Testis (tissue), 3 donors: Measurements from ENCODE around the gene CNR2. TPM values are rescaled to one million over a fixed set of nuclear protein-coding genes. Genes with fewer than 3 reads are reported as not detected.
A peak's percentile ranks its signal among the peaks of the same experiment; 100 is the strongest.

Source experiments
- DNase-seq: peaks from one replicate; pipeline ENCODE4 v3.0.0-alpha.2; 2019
- H3K27ac ChIP-seq, 2 donors: fragments of 200-600 bp; sonication (generic); one replicate each; pipeline ENCODE4 v1.5.1; 2019
- H3K27me3 ChIP-seq: fragments of 200-600 bp; sonication (generic); one replicate; pipeline ENCODE4 v1.5.1; 2019
- H3K36me3 ChIP-seq: fragments of 200-600 bp; sonication (generic); one replicate; pipeline ENCODE4 v1.5.1; 2017; ENCODE audit warnings: low read depth; ENCODE audit errors: missing control alignments
- H3K4me1 ChIP-seq: fragments of 200-600 bp; sonication (generic); one replicate; pipeline ENCODE4 v1.5.1; 2019
- H3K4me3 ChIP-seq, 2 donors: fragments of 200-600 bp; sonication (generic); one replicate each; pipeline ENCODE4 v1.5.1; 2017 to 2019
- H3K9me3 ChIP-seq: fragments of 200-600 bp; sonication (generic); one replicate; pipeline ENCODE4 v1.5.1; 2017
- POLR2A ChIP-seq: fragments of 450-650 bp; IDR thresholded peaks from one replicate; pipeline ENCODE4 v1.6.1; 2017; ENCODE audit warnings: antibody characterized with exemption, mild to moderate bottlenecking, moderate library complexity
- WGBS, 2 donors: methylation state at CpG; one replicate each; pipeline ENCODE4 v1.1.5; 2018; 5-methylcytosine and 5-hydroxymethylcytosine counted together
- intact Hi-C: fragments of 100-400 bp; cut with DNase I; formaldehyde crosslinking; loops from one replicate; pipeline ENCODE4 v1.15.1; 2023; ENCODE audit warnings: low total_unique reads
- polyA plus RNA-seq: library from polyadenylated mRNA; stranded (reverse); fragments of 350-450 nt; fragmentation: Illumina TruSeq; extraction: RNeasy Lipid Tissue Mini Kit (QIAGEN cat#74804); gene quantifications from one replicate; pipeline ENCODE4 v1.2.3, GENCODE V29; 2014; ENCODE audit warnings: low read depth, low replicate concordance; ENCODE audit not compliant: insufficient read depth
- total RNA-seq, 2 donors: library from RNA; depleted of rRNA; stranded (reverse); fragments of >200 nt; gene quantifications; one replicate each; pipeline ENCODE4 v1.2.3, GENCODE V29; 2016
- TF ChIP-seq, protein P1 (sequence below), 3 experiments: fragments of 450-650 bp in 2 of 3; fragments of 200-600 bp in 1 of 3; sonication (generic) in 1 of 3; IDR thresholded peaks; one replicate each; pipeline ENCODE4 v1.5.1; 2016 to 2019; ENCODE audit warnings: antibody characterized with exemption in 3 of 3, mild to moderate bottlenecking in 2 of 3, moderate library complexity in 1 of 3

Gene CNR2
- total and polyA plus RNA-seq, 3 donors from 2014 or later = 0.06 to 0.20 (median 0.08) TPM

DNA sequence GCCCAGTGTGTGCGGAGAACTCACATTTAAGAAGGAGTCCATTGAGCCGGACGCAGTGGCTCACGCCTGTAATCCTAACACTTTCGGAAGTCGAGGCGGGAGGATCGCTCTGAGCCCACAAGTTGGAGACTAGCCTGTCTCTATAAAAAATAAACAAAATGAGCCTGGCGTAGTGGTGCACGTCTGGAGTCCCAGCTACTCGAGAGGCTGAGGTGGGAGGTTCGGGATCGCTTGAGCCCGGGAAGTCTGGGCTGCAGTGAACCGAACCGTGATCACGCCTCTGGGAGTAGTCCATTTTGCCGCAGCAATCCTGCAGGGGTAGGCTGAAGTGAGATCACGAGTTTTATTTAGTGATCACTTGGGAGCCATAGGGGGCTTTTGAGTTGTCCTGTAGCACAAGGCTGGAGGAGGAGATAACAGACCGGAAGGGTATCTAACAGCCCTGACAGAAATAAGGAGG lies 44.6 kb downstream of the CNR2 start:
- intact Hi-C loops = no loop called here
- Histone ChIP-seq H3K27me3 (no peaks in the 10 kb centered on the region), H3K27ac (peak overlapping the region; percentile 42 to 63), H3K36me3 (no peaks in the 10 kb centered on the region), H3K4me1 (no peaks in the 10 kb centered on the region), H3K4me3 (peak overlapping the region; percentile 68 to 96), H3K9me3 (no peaks in the 10 kb centered on the region)
- WGBS, 2 donors = 8 to 11% methylated on average over 20 of the region's 20 CpGs
- DNase-seq = no peak
- no peak for TF ChIP-seq POLR2A
- TF ChIP-seq, protein P1, sequence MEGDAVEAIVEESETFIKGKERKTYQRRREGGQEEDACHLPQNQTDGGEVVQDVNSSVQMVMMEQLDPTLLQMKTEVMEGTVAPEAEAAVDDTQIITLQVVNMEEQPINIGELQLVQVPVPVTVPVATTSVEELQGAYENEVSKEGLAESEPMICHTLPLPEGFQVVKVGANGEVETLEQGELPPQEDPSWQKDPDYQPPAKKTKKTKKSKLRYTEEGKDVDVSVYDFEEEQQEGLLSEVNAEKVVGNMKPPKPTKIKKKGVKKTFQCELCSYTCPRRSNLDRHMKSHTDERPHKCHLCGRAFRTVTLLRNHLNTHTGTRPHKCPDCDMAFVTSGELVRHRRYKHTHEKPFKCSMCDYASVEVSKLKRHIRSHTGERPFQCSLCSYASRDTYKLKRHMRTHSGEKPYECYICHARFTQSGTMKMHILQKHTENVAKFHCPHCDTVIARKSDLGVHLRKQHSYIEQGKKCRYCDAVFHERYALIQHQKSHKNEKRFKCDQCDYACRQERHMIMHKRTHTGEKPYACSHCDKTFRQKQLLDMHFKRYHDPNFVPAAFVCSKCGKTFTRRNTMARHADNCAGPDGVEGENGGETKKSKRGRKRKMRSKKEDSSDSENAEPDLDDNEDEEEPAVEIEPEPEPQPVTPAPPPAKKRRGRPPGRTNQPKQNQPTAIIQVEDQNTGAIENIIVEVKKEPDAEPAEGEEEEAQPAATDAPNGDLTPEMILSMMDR (IDR thresholded peaks at IDR 0.05) = no peak

DNA sequence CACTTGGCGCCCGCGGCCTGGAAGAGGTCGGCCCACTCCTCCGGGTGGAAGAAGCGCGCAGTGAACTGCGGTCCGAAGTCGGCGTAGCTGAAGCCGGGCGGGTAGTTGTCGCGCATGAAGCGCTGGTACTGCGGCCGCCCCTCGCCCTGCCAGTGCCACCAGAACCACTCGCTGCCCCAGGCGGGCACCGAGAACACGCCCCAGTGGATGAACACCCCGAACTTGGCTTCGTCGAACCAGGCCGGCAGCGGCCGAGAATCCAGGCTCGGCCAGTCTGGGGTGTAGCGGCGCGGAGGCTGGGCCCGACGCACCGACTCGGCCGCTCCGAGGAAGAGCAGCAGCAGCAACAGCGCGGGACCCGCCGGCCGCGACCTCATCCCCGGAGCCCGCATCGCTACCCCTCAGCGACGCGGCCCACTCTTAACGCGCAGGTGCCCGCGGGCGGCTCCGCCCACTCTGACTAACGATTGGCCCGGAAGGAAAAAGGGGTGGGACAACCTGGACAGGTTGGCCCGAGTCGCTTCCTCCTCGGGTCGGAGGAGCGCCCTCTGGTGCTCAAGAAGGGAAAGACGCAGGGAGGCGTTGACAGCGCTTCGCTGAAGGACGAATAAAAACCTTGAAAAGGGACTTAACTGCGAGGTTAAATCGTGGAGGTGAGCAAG lies 45.1 kb downstream of the CNR2 start, which contains the start of gene FUCA1:
Gene FUCA1 (minus strand): TSS at position 396 of the 662 bp plus-strand sequence. CDS start 4 bp downstream, at position 392.
- no peaks in the 10 kb centered on the region for H3K36me3 ChIP-seq
- peak within 1 kb of the TSS; percentile 42 to 63 for H3K27ac ChIP-seq
- 1% methylated on average over 12 to 52 of the region's 71 CpGs for WGBS, 2 donors
- no peaks in the 10 kb centered on the region for H3K27me3 ChIP-seq
- intact Hi-C loops = no loop called here
- H3K9me3 ChIP-seq = no peaks in the 10 kb centered on the region
- H3K4me3 ChIP-seq = peak within 1 kb of the TSS; percentile 68 to 96
- TF ChIP-seq, protein P1 (IDR thresholded peaks at IDR 0.05) = peak; percentile 90 to 94 (median 93)
- peak; percentile 66 for TF ChIP-seq POLR2A
- no peaks in the 10 kb centered on the region for H3K4me1 ChIP-seq
- DNase-seq = peak; percentile 96

DNA sequence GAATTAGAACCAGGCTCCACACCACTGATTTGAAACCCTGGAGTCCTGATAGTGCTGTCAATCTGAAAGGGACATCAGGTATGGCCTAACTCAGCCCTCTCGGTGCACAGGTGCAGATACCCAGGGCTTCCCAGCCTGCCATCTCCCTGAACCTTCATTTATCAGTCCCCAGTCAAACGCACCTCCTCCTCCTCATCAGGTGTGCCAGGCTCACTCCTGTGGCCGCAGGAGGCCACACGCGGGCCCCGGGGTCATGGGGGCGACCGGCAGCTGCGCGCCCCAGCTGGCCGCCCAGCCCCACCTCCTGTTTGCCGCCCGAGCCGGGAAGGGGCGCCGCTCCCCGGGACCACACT lies 45.6 kb downstream of the CNR2 start:
- no peak for TF ChIP-seq POLR2A
- TF ChIP-seq, protein P1 (IDR thresholded peaks at IDR 0.05) = no peak
- Histone ChIP-seq H3K4me1 (no peaks in the 10 kb centered on the region), H3K27ac (peak overlapping the region; percentile 21 to 63), H3K4me3 (peak overlapping the region; percentile 68 to 96), H3K27me3 (no peaks in the 10 kb centered on the region), H3K9me3 (no peaks in the 10 kb centered on the region), H3K36me3 (no peaks in the 10 kb centered on the region)
- 3 to 60% methylated on average over 1 to 17 of the region's 17 CpGs for WGBS, 2 donors
- DNase-seq = no peak
- intact Hi-C loops = no loop called here

DNA sequence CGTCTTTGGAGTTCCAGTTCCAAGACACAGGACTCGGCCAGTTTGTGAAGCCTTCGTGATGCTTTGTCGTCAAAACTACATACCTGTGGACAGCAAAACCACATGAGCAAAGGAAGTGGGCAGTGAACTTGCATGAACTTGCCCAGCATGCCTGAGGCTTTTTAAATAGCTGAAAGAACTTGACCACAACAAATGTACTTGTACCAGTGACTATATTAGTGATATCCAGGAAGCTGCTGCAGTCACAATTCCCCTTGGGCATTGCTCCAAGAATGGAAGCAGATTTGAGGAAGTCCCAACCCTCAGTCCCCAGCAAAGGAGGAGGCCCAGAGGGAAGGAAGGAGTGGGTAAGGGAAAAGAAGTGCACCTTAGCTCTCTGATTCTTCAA lies 47.6 kb downstream of the CNR2 start:
- Histone ChIP-seq H3K4me1 (no peaks in the 10 kb centered on the region), H3K27me3 (no peaks in the 10 kb centered on the region), H3K4me3 (no peak overlapping the region), H3K9me3 (no peaks in the 10 kb centered on the region), H3K36me3 (no peaks in the 10 kb centered on the region), H3K27ac (no peak overlapping the region)
- intact Hi-C loops = no loop called here
- no peak for TF ChIP-seq POLR2A
- WGBS, 2 donors = 90% methylated on average over 4 of the region's 4 CpGs
- DNase-seq = no peak

DNA sequence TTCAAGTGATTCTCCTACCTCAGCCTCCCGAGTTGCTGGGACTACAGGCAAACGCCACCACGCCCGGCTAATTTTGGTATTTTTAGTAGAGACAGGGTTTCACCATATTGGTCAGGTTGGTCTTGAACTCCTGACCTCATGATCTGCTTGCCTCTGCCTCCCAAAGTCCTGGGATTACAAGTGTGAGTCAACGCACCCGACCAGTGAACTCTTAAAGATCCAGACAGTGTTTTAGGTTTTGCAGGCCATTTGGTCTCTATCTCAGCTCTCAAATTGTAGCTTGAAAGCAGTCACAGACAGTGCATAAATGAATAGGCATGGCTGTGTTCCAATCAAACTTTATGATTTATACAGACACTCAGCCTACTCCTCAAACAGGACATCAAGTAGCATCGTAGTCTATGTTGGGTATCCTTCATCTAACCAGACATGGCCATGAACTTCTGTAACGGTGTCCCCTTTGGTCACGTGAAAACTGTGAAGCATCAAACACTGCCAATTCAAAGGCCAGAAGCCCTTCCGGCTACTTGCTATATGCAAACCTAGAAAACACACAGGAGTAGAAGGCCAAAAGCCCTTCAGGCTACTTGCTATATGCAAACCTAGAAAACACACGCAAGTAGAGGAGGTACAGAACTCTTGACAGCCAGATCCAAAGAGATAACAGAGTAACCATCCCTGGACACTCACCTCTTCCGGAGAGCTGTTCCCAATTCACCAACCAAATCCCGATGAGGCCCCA lies 48.2 kb downstream of the CNR2 start:
- DNase-seq = no peak
- Histone ChIP-seq H3K27ac (no peak overlapping the region), H3K9me3 (no peaks in the 10 kb centered on the region), H3K4me3 (no peak overlapping the region), H3K36me3 (no peaks in the 10 kb centered on the region), H3K27me3 (no peaks in the 10 kb centered on the region), H3K4me1 (no peaks in the 10 kb centered on the region)
- WGBS, 2 donors = 90 to 95% methylated on average over 13 of the region's 13 CpGs
- intact Hi-C loops = no loop called here
- no peak for TF ChIP-seq POLR2A
- TF ChIP-seq, protein P1 (IDR thresholded peaks at IDR 0.05) = no peak
